Astrocyte (in vitro differentiated cells and primary cell): Measurements from ENCODE around the gene RNF180. TPM values are rescaled to one million over a fixed set of nuclear protein-coding genes. Genes with fewer than 3 reads are reported as not detected.

ENCODE experiments used
- DNase-seq: peaks from one replicate; pipeline ENCODE4 v3.0.0-alpha.2; 2010; ENCODE audit warnings: low read depth
- FAIRE-seq: peaks from 2 replicates; lab custom pipeline; 2011; peaks lifted over from hg19 to GRCh38; lab: Jason Lieb, UNC
- H2AFZ ChIP-seq: 2 replicates; pipeline ENCODE4 v1.6.0; 2012; ENCODE audit warnings: low read depth, low read length, inconsistent platforms
- H3K27ac ChIP-seq: 2 replicates; pipeline ENCODE4 v1.5.1; 2011; ENCODE audit warnings: low read depth, low read length, inconsistent platforms
- H3K27me3 ChIP-seq: 2 replicates; pipeline ENCODE4 v1.6.0; 2011; ENCODE audit warnings: low read length, inconsistent platforms; ENCODE audit not compliant: insufficient read depth
- H3K36me3 ChIP-seq: 2 replicates; pipeline ENCODE4 v1.5.1; 2011; ENCODE audit warnings: low read length, inconsistent platforms; ENCODE audit not compliant: insufficient read depth
- H3K4me1 ChIP-seq: 2 replicates; pipeline ENCODE4 v1.5.1; 2011; ENCODE audit warnings: low read length, inconsistent platforms; ENCODE audit not compliant: insufficient read depth
- H3K4me2 ChIP-seq: 2 replicates; pipeline ENCODE4 v1.6.0; 2012; ENCODE audit warnings: low read length, inconsistent platforms
- H3K4me3 ChIP-seq: 2 replicates; pipeline ENCODE4 v1.5.1; 2011; ENCODE audit warnings: low read depth, mild to moderate bottlenecking, low read length, inconsistent platforms; ENCODE audit not compliant: insufficient read depth
- H3K79me2 ChIP-seq: 2 replicates; pipeline ENCODE4 v1.6.0; 2012; ENCODE audit warnings: mild to moderate bottlenecking, low read length, inconsistent platforms; ENCODE audit not compliant: insufficient read depth
- H3K9ac ChIP-seq: 2 replicates; pipeline ENCODE4 v1.6.0; 2012; ENCODE audit warnings: mild to moderate bottlenecking, low read length, inconsistent platforms
- H3K9me3 ChIP-seq: 2 replicates; pipeline ENCODE4 v1.5.1; 2012; ENCODE audit warnings: low read depth, mild to moderate bottlenecking, low read length, inconsistent platforms; ENCODE audit not compliant: insufficient read depth
- H4K20me1 ChIP-seq: 2 replicates; pipeline ENCODE4 v1.6.0; 2012; ENCODE audit warnings: low read length, inconsistent platforms; ENCODE audit not compliant: insufficient read depth
- H3K27ac Mint-ChIP-seq: one replicate; pipeline ENCODE4 v1.8.0; 2021; ENCODE audit warnings: mild to moderate bottlenecking, mixed read lengths; ENCODE audit not compliant: unreplicated experiment
- H3K27me3 Mint-ChIP-seq: one replicate; pipeline ENCODE4 v1.8.0; 2021; ENCODE audit warnings: low read depth, mixed read lengths; ENCODE audit not compliant: unreplicated experiment
- H3K36me3 Mint-ChIP-seq: one replicate; pipeline ENCODE4 v1.8.0; 2021; ENCODE audit warnings: low read depth, mixed read lengths; ENCODE audit not compliant: unreplicated experiment
- H3K4me1 Mint-ChIP-seq: one replicate; pipeline ENCODE4 v1.8.0; 2021; ENCODE audit warnings: low read depth, mixed read lengths; ENCODE audit not compliant: unreplicated experiment
- H3K4me3 Mint-ChIP-seq: one replicate; pipeline ENCODE4 v1.8.0; 2021; ENCODE audit warnings: mild to moderate bottlenecking, moderate library complexity, mixed read lengths; ENCODE audit not compliant: unreplicated experiment
- H3K9me3 Mint-ChIP-seq: one replicate; pipeline ENCODE4 v1.8.0; 2021; ENCODE audit warnings: mild to moderate bottlenecking, mixed read lengths; ENCODE audit not compliant: unreplicated experiment
- EZH2 ChIP-seq: IDR thresholded peaks from 2 replicates; pipeline ENCODE4 v1.6.1; 2012; ENCODE audit warnings: mild to moderate bottlenecking, low read length, inconsistent platforms; ENCODE audit not compliant: insufficient read depth
- total RNA-seq: library from RNA; stranded (reverse); gene quantifications from 2 replicates; pipeline ENCODE4 v1.2.1, GENCODE V29; 2021
- TF ChIP-seq, protein P1 (sequence below): IDR thresholded peaks from 2 replicates; pipeline ENCODE4 v1.5.1; 2011; ENCODE audit warnings: low read depth, mild to moderate bottlenecking, inconsistent platforms, low read length, moderate library complexity; ENCODE audit not compliant: insufficient read depth

Gene RNF180
- total RNA-seq, 1 donor from 2014 or later, result 5.4 TPM

DNA sequence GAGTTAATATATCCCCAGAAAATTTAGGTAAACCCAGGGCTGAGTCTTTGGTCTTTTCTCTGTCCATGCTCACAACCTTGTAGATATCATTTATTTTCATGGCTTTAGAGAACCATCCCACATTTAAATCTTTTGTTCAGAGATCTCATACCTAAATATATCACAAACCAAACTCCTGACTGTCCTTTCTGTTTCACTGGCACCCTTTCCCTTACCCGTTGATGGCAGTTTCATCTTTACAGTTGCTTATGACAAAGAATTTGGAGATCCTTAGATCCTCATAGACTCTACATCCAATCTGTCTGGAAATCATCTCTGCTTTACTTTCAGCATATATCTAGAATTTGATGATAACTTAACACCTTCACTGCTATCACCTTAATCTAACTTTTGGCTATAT is 19.2 kb downstream of the RNF180 start:
- H4K20me1 ChIP-seq, result no peaks in the 10 kb centered on the region
- no peaks in the 10 kb centered on the region for H3K36me3 ChIP-seq
- no peaks in the 10 kb centered on the region for H3K27me3 ChIP-seq
- no peaks in the 10 kb centered on the region for H3K9me3 Mint-ChIP-seq
- H3K4me3 ChIP-seq, result no peak overlapping the region
- H3K27me3 Mint-ChIP-seq, result no peaks in the 10 kb centered on the region
- no peak overlapping the region for H3K4me2 ChIP-seq
- no peak overlapping the region for H2AFZ ChIP-seq
- no peaks in the 10 kb centered on the region for H3K9me3 ChIP-seq
- TF ChIP-seq, protein P1, sequence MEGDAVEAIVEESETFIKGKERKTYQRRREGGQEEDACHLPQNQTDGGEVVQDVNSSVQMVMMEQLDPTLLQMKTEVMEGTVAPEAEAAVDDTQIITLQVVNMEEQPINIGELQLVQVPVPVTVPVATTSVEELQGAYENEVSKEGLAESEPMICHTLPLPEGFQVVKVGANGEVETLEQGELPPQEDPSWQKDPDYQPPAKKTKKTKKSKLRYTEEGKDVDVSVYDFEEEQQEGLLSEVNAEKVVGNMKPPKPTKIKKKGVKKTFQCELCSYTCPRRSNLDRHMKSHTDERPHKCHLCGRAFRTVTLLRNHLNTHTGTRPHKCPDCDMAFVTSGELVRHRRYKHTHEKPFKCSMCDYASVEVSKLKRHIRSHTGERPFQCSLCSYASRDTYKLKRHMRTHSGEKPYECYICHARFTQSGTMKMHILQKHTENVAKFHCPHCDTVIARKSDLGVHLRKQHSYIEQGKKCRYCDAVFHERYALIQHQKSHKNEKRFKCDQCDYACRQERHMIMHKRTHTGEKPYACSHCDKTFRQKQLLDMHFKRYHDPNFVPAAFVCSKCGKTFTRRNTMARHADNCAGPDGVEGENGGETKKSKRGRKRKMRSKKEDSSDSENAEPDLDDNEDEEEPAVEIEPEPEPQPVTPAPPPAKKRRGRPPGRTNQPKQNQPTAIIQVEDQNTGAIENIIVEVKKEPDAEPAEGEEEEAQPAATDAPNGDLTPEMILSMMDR, result no peak
- TF ChIP-seq EZH2, result no peak
- H3K4me1 Mint-ChIP-seq, result peaks cover 2% of the 10 kb centered on the region
- no peaks in the 10 kb centered on the region for H3K4me1 ChIP-seq
- no peak overlapping the region for H3K27ac ChIP-seq
- no peaks in the 10 kb centered on the region for H3K36me3 Mint-ChIP-seq
- DNase-seq (no peak), FAIRE-seq (no peak)
- H3K9ac ChIP-seq, result no peak overlapping the region
- H3K79me2 ChIP-seq, result no peaks in the 10 kb centered on the region
- no peak overlapping the region for H3K27ac Mint-ChIP-seq
- no peak overlapping the region for H3K4me3 Mint-ChIP-seq

DNA sequence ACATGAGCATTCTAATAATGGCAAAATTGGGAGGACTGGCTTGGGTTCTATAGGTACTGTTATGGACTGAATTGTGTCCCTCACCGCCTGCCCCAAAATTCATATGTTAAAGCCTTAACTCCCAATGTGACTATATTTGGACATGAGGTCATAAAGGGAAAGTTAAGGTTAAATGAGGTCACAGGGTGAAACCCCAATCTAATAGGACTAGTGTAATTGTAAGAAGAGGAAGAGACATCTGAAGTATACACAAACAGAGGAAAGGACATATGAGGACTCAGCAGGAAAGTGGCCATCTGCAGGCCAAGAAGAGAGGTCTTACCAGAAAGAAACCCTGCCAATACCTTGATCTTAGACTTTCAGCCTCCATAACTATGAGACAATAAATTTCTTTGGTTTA is 23.1 kb downstream of the RNF180 start:
- Histone ChIP-seq H3K9ac (no peak overlapping the region), H2AFZ (no peak overlapping the region), H3K9me3 (no peaks in the 10 kb centered on the region), H3K36me3 (no peaks in the 10 kb centered on the region), H3K4me1 (no peaks in the 10 kb centered on the region), H3K27ac (no peak overlapping the region), H3K79me2 (no peaks in the 10 kb centered on the region), H3K27me3 (no peaks in the 10 kb centered on the region), H3K4me2 (no peak overlapping the region), H4K20me1 (no peaks in the 10 kb centered on the region), H3K4me3 (no peak overlapping the region)
- Mint-ChIP-seq H3K36me3 (no peaks in the 10 kb centered on the region), H3K9me3 (no peaks in the 10 kb centered on the region), H3K27ac (no peak overlapping the region), H3K4me3 (no peak overlapping the region), H3K27me3 (no peaks in the 10 kb centered on the region), H3K4me1 (no peaks in the 10 kb centered on the region)
- TF ChIP-seq, protein P1, result no peak
- no peak for TF ChIP-seq EZH2
- DNase-seq, result no peak
- no peak for FAIRE-seq

DNA sequence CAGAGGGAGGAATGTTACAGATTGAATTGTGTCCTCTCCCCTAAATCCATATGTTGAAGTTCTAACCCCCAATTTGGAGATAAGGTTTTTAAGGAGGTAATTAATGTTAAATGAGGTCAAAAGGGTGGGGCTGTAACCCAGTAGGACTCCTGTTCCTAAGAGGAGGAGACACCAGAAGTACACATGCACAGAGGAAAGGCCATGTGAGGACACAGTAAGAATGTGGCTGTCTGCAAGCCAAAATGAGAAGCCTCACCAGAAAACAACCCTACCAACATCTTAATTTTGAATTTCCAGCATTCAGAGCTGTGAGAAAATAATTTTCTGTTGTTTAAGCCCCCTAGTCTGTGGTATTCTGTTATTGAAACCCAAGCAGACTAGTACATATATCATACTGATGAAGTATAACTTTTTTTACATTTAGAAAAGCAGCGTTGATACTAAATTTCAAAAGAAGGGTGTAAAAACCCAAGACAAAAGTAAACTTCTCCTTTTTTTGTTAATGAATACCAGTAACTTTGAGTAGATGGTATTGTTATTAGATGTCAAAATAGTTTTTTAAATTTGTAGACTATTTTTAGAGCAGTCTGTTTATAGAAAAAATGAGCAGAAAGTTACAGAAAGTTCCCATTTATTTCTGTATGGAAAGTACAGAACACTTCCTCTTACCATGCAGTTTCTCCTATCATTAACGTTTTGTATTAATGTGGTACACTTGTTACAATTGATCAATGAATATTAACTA is 25.1 kb downstream of the RNF180 start:
- Histone ChIP-seq H2AFZ (no peak overlapping the region), H3K4me2 (no peak overlapping the region), H3K4me1 (no peaks in the 10 kb centered on the region), H3K9me3 (no peaks in the 10 kb centered on the region), H3K27me3 (no peaks in the 10 kb centered on the region), H3K36me3 (no peaks in the 10 kb centered on the region), H3K79me2 (no peaks in the 10 kb centered on the region), H3K4me3 (no peak overlapping the region), H4K20me1 (no peaks in the 10 kb centered on the region), H3K9ac (no peak overlapping the region), H3K27ac (no peak overlapping the region)
- H3K27ac Mint-ChIP-seq, result no peak overlapping the region
- no peaks in the 10 kb centered on the region for H3K36me3 Mint-ChIP-seq
- H3K27me3 Mint-ChIP-seq, result no peaks in the 10 kb centered on the region
- H3K4me3 Mint-ChIP-seq, result no peak overlapping the region
- FAIRE-seq, result no peak
- no peak for DNase-seq
- TF ChIP-seq, protein P1, result no peak
- TF ChIP-seq EZH2, result no peak
- no peaks in the 10 kb centered on the region for H3K4me1 Mint-ChIP-seq
- peaks cover 2% of the 10 kb centered on the region for H3K9me3 Mint-ChIP-seq
